ENCODE results near the gene GRHL3.

The GRHL3 gene

DNA sequence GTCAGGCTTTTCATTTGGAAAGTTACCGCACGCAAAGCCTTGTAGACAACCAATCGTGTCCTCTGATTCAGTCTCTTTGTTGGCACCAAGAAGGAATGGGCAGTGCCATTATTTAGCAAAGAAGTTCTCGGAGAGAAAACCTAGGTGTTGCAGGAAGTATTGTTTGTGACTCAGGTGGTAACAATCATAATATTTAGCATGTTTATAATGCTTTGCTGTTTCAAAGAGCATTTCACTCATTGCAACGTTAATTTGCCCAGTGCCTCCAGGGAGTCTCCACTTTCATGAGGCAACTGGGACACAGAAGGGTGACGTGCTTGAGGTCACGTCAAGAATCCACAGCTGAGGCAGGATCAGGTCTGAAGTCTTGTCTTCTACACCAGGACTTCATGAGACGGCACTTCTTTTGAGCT, 63.0 kb downstream of the GRHL3 start:
- no peaks in the 10 kb centered on the region for H3K9me3 ChIP-seq (ENCODE audit: low read depth, low read length)
- no peaks in the 10 kb centered on the region for H3K36me3 ChIP-seq (ENCODE audit: insufficient read depth, low read length)
- no peak overlapping the region for H3K27ac ChIP-seq
- H3K4me3 ChIP-seq = no peak overlapping the region
- TF ChIP-seq EZH2 (IDR thresholded peaks at IDR 0.05) (no peak), POLR2AphosphoS5 (IDR thresholded peaks at IDR 0.05; ENCODE audit: borderline replicate concordance, low read depth, low read length) (no peak), FOXP2 (optimal IDR thresholded peaks at IDR 0.05; ENCODE audit: control extremely low read depth, extremely low read length, insufficient read depth) (no peak)
- no peak for DNase-seq (ENCODE audit: low read depth, low spot score)
- no peak overlapping the region for H3K9ac ChIP-seq (ENCODE audit: insufficient read length)

DNA sequence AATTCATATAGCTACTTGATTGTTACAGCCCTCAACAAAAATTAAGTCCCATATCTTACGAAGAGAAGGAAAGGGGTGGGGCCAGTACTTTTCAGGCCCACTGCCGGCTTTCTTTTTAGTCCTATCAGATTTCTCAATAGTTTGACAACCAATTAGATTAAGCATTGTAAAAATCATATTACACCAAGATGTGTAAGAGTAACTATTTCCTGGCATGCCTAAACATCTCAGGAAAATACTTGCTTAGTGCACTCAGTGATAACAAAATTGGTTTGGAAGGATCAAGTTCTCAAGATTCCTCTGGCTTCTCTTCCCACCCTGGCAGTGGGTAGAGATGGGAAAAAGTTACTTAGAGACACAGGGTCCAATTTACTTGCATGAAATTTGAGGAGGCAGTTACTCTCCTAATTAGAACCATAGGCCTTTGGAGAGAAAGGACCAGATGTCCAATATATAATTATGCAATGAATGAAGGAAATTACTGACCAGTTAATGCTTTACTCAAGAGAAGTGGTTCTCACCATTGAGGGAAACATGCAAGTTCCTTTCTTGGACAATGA, 64.3 kb downstream of the GRHL3 start:
- no peak for DNase-seq (ENCODE audit: low read depth, low spot score)
- Histone ChIP-seq H3K4me3 (no peak overlapping the region), H3K9ac (ENCODE audit: insufficient read length) (no peak overlapping the region), H3K9me3 (ENCODE audit: low read depth, low read length) (no peaks in the 10 kb centered on the region), H3K36me3 (ENCODE audit: insufficient read depth, low read length) (no peaks in the 10 kb centered on the region), H3K27ac (no peak overlapping the region)
- no peak for TF ChIP-seq POLR2AphosphoS5 (IDR thresholded peaks at IDR 0.05; ENCODE audit: borderline replicate concordance, low read depth, low read length)
- TF ChIP-seq FOXP2 (optimal IDR thresholded peaks at IDR 0.05; ENCODE audit: control extremely low read depth, extremely low read length, insufficient read depth) = no peak
- no peak for TF ChIP-seq EZH2 (IDR thresholded peaks at IDR 0.05)

DNA sequence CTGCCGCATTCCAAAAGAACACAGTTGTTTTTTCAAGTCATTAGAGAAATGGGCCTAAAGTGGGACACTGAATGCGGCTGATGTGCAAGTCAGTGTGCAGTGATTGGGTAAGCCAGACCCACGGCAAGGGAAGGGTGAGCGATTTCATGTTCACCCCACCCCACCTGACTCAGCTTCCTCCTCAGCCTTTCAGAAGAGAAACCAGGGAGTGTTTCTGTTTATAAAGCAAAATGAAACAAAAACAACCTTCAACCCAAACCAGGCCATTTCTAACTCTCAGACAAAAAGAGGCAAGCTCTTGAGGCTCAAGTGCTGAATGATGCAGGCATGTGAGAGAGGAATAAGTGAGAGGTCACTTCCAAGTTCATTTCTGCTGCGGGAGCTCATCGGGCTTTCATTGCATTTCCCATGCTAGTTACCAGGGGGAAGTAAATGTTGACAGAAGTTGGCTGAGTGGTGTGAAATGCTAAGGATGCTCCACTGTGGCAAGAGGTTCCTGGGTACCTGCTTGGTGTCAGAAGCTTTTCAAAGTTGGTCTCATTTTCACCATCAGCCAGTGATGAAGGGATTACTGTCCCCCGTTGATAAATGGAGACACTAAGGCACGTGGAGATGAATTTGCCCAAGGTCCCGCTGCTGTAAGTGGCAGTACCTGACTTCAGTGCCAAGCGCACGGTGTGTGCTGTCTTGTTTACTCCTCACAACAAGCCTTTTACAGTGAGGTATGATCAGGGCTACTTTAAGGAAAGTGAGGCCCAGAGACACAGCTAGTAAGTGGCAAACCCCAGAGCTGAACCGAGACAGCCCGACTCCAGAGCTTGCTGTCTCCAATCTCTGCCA, 65.3 kb downstream of the GRHL3 start:
- H3K9ac ChIP-seq (ENCODE audit: insufficient read length) = no peak overlapping the region
- H3K9me3 ChIP-seq (ENCODE audit: low read depth, low read length) = no peaks in the 10 kb centered on the region
- H3K4me3 ChIP-seq = no peak overlapping the region
- no peaks in the 10 kb centered on the region for H3K36me3 ChIP-seq (ENCODE audit: insufficient read depth, low read length)
- no peak for DNase-seq (ENCODE audit: low read depth, low spot score)
- no peak overlapping the region for H3K27ac ChIP-seq
- TF ChIP-seq EZH2 (IDR thresholded peaks at IDR 0.05) = no peak
- TF ChIP-seq FOXP2 (optimal IDR thresholded peaks at IDR 0.05; ENCODE audit: control extremely low read depth, extremely low read length, insufficient read depth) = no peak
- TF ChIP-seq POLR2AphosphoS5 (IDR thresholded peaks at IDR 0.05; ENCODE audit: borderline replicate concordance, low read depth, low read length) = no peak

DNA sequence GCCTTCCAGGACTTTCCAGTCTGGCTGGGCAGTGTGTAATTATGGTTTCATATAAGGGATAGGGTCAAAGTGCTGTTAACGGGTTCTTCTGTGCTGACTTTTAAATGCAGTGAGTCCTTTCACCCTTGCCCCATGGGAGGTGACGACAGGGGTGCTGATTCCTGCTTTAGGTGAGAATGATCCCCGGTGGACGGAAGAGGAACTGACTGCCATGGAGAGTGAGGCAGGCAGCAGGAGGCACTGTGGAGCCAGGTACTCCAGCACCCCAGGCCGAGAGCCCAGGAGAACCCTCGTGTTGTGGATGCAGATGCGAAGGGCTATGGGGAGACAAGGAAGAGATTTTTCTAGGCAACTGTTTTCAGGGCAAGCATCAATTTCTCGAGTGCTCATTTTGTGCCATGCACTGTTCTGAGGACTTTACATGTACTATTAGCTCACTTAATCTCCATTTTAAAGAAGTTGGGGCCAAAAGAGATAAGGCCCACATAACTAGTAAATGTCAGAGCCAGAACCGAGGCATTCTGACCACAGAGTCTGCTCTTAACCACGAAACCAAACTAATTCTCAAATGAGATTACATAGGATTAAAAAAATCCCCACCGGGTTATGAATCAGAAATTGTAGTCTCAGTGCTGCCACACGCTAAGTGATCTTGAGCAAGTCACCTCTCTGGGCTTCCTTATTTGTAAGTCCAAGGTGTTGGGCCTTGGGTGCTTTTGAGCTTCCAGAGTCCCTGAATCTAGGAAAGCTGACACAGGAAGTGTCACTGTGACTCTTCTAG, 66.2 kb downstream of the GRHL3 start:
- no peak overlapping the region for H3K4me3 ChIP-seq
- H3K27ac ChIP-seq = no peak overlapping the region
- no peak for TF ChIP-seq EZH2 (IDR thresholded peaks at IDR 0.05)
- no peak for TF ChIP-seq FOXP2 (optimal IDR thresholded peaks at IDR 0.05; ENCODE audit: control extremely low read depth, extremely low read length, insufficient read depth)
- TF ChIP-seq POLR2AphosphoS5 (IDR thresholded peaks at IDR 0.05; ENCODE audit: borderline replicate concordance, low read depth, low read length) = no peak
- no peak overlapping the region for H3K9ac ChIP-seq (ENCODE audit: insufficient read length)
- H3K36me3 ChIP-seq (ENCODE audit: insufficient read depth, low read length) = no peaks in the 10 kb centered on the region
- no peaks in the 10 kb centered on the region for H3K9me3 ChIP-seq (ENCODE audit: low read depth, low read length)
- no peak for DNase-seq (ENCODE audit: low read depth, low spot score)

DNA sequence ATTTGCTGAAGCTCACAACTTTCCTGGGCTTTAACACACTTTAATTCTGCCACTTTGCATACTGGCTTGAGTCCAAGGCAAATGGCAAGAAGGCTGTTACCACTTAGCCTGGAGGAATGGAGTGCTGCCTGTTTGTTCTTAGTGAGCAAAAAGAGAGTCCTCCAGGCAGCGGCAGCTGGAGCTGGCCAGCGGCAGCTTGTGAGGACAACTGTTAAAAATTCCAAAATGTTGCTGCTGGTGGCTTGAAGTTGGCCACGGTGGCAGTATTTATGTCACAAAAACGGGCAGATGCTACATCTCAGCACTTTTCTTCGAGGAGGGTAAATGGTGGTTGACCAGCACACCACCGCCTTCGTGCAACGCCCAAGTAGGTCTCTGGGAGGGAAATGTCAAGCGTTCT, 67.1 kb downstream of the GRHL3 start:
- peak overlapping the region; percentile 36 for H3K4me3 ChIP-seq
- no peaks in the 10 kb centered on the region for H3K36me3 ChIP-seq (ENCODE audit: insufficient read depth, low read length)
- no peak overlapping the region for H3K27ac ChIP-seq
- H3K9ac ChIP-seq (ENCODE audit: insufficient read length) = no peak overlapping the region
- DNase-seq (ENCODE audit: low read depth, low spot score) = no peak
- no peaks in the 10 kb centered on the region for H3K9me3 ChIP-seq (ENCODE audit: low read depth, low read length)
- TF ChIP-seq FOXP2 (optimal IDR thresholded peaks at IDR 0.05; ENCODE audit: control extremely low read depth, extremely low read length, insufficient read depth) (no peak), POLR2AphosphoS5 (IDR thresholded peaks at IDR 0.05; ENCODE audit: borderline replicate concordance, low read depth, low read length) (no peak; the same call in 1 of the 2 replicates)

DNA sequence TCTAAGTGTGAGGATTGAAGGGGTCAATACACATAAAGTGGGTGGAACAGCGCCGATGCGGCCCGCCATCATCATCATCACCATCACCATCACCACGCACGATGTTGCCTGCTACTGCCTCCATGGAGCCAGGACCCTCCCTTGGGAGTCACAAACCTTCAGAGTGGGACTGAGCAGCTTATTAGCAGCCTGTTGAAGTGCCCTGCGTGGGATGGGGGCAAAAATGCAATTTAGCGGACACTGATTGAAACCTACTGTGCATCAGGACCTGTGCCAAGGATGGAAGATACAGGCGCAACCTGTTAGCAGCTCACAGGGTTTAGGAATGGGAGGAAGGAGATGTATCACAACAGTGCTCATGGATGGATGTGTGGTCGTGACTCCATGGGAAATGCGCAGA, 67.8 kb downstream of the GRHL3 start:
- TF ChIP-seq EZH2 (IDR thresholded peaks at IDR 0.05) = no peak
- no peak for TF ChIP-seq POLR2AphosphoS5 (IDR thresholded peaks at IDR 0.05; ENCODE audit: borderline replicate concordance, low read depth, low read length)
- TF ChIP-seq FOXP2 (optimal IDR thresholded peaks at IDR 0.05; ENCODE audit: control extremely low read depth, extremely low read length, insufficient read depth) = no peak
- Histone ChIP-seq H3K36me3 (ENCODE audit: insufficient read depth, low read length) (no peaks in the 10 kb centered on the region), H3K27ac (no peak overlapping the region), H3K9ac (ENCODE audit: insufficient read length) (no peak overlapping the region), H3K4me3 (no peak overlapping the region), H3K9me3 (ENCODE audit: low read depth, low read length) (no peaks in the 10 kb centered on the region)
- DNase-seq (ENCODE audit: low read depth, low spot score) = no peak

DNA sequence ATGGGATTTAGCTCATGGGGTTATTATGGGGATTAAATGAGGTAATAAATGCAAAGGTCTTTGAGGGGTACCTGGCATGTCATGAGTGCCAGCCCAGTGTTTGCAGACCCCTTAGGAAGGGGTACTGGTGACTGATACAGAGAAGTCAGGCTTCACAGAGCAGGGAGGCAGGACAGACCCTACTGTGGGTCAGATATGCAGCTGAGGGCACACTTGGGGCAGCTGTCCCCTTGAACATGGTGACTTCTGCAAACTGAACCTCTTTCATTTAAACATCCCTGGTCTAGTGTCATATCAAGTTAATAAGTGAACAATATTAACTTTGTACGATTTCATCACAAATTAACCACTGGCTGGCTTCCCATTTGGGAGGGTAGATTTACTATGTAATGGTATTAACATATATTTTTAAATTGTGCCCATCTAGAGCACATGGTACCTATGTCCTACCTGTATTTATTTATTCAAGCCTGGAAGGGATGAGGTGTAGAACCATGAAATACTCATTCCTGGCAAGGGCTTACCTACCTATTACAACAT, 68.5 kb downstream of the GRHL3 start:
- DNase-seq (ENCODE audit: low read depth, low spot score) = no peak

DNA sequence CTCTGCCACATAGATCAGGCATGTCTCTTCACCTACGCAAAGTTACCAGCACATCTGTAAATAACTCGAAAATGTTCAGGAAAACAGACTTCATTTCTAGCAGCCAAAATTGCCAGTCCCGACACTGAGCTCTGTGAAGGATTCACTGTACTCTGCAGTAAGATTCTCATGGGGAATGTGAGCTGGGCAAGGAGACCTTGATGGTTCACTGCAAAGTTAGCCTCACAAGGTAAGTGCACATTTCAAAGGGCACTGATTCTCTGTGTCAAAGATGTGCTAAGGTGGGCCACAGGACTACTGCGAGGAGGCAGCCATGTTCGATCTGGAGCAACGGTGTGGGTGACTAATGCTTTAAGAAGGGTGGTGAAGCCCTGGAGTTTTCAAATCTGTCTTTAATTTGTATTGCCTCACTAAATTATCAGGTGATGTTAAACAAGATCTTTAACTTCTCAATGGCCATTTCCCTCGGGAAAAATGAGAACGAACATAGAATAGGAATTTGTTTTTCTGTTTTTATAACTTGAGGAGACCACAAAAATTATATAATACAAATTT, 69.3 kb downstream of the GRHL3 start:
- no peak for DNase-seq (ENCODE audit: low read depth, low spot score)
- Histone ChIP-seq H3K9ac (ENCODE audit: insufficient read length) (no peak overlapping the region), H3K36me3 (ENCODE audit: insufficient read depth, low read length) (no peaks in the 10 kb centered on the region), H3K9me3 (ENCODE audit: low read depth, low read length) (no peaks in the 10 kb centered on the region), H3K4me3 (no peak overlapping the region), H3K27ac (no peak overlapping the region)
- TF ChIP-seq EZH2 (IDR thresholded peaks at IDR 0.05) = no peak
- TF ChIP-seq POLR2AphosphoS5 (IDR thresholded peaks at IDR 0.05; ENCODE audit: borderline replicate concordance, low read depth, low read length) = no peak
- no peak for TF ChIP-seq FOXP2 (optimal IDR thresholded peaks at IDR 0.05; ENCODE audit: control extremely low read depth, extremely low read length, insufficient read depth)

More for the DNA sequence above, 68.5 kb downstream of the GRHL3 start:
- Histone ChIP-seq H3K9ac (ENCODE audit: insufficient read length) (no peak overlapping the region), H3K27ac (no peak overlapping the region), H3K4me3 (no peak overlapping the region), H3K36me3 (ENCODE audit: insufficient read depth, low read length) (no peaks in the 10 kb centered on the region), H3K9me3 (ENCODE audit: low read depth, low read length) (no peaks in the 10 kb centered on the region)
- TF ChIP-seq FOXP2 (optimal IDR thresholded peaks at IDR 0.05; ENCODE audit: control extremely low read depth, extremely low read length, insufficient read depth) = no peak
- no peak for TF ChIP-seq EZH2 (IDR thresholded peaks at IDR 0.05)
- no peak for TF ChIP-seq POLR2AphosphoS5 (IDR thresholded peaks at IDR 0.05; ENCODE audit: borderline replicate concordance, low read depth, low read length)

All from SK-N-MC (cell line).